Measurements from ENCODE around the gene TTLL1. TPM values are rescaled to one million over a fixed set of nuclear protein-coding genes. Genes with fewer than 3 reads are reported as not detected.

The TTLL1 gene
- total RNA-seq, 1 donor from 2014 or later, result 9.4 TPM

- no peak overlapping the region for H3K4me3 ChIP-seq
- H3K9me3 ChIP-seq (ENCODE audit: low read depth), result no peaks in the 10 kb centered on the region
- H3K4me1 ChIP-seq, result peaks cover 23% of the 10 kb centered on the region
- peaks cover 22% of the 10 kb centered on the region for H4K20me1 ChIP-seq (ENCODE audit: low read depth)
- no peak for TF ChIP-seq CTCF (IDR thresholded peaks at IDR 0.05)
- no peak for TF ChIP-seq EZH2 (IDR thresholded peaks at IDR 0.05)
- TF ChIP-seq EZH2phosphoT487 (IDR thresholded peaks at IDR 0.05), result no peak
- H2AFZ ChIP-seq (replicated peaks), result no peak overlapping the region
- no peak for DNase-seq (ENCODE audit: low spot score)
- no peaks in the 10 kb centered on the region for H3K9me3 Mint-ChIP-seq
- peaks cover 40% of the 10 kb centered on the region for H3K27me3 Mint-ChIP-seq (ENCODE audit: insufficient read depth, low read depth)
- peaks cover 23% of the 10 kb centered on the region for H3K4me1 Mint-ChIP-seq
- no peak overlapping the region for H3K4me2 ChIP-seq
- no peaks in the 10 kb centered on the region for H3K36me3 ChIP-seq
- peaks cover 2% of the 10 kb centered on the region for H3K36me3 Mint-ChIP-seq
- H3K27ac Mint-ChIP-seq, result no peak overlapping the region
- H3K4me3 Mint-ChIP-seq, result peak overlapping the region; percentile 58
- H3K79me2 ChIP-seq (ENCODE audit: low read depth), result no peaks in the 10 kb centered on the region
- H3K27ac ChIP-seq, result no peak overlapping the region
- peaks cover 34% of the 10 kb centered on the region for H3F3A ChIP-seq (ENCODE audit: low read depth)
- peaks cover 73% of the 10 kb centered on the region for H3K27me3 ChIP-seq
- no peak overlapping the region for H3K9ac ChIP-seq
Measured at GRCh38 chr22:43113526-43114251, 24.5 kb upstream of the TTLL1 start.

GRCh38 chr22:43110927-43111623 is 21.9 kb upstream of the TTLL1 start:
- H3K9ac ChIP-seq, result no peak overlapping the region
- Mint-ChIP-seq H3K27me3 (ENCODE audit: insufficient read depth, low read depth) (peaks cover 47% of the 10 kb centered on the region), H3K4me1 (peaks cover 19% of the 10 kb centered on the region), H3K9me3 (no peaks in the 10 kb centered on the region), H3K36me3 (no peaks in the 10 kb centered on the region), H3K27ac (no peak overlapping the region), H3K4me3 (peak overlapping the region; percentile 82)
- H3K36me3 ChIP-seq, result no peaks in the 10 kb centered on the region
- H3K4me2 ChIP-seq, result peak overlapping the region; percentile 91
- H2AFZ ChIP-seq (replicated peaks), result peak overlapping the region; percentile 76
- TF ChIP-seq EZH2 (IDR thresholded peaks at IDR 0.05) (peak; percentile 84), EZH2phosphoT487 (IDR thresholded peaks at IDR 0.05) (no peak), CTCF (IDR thresholded peaks at IDR 0.05) (no peak)
- no peaks in the 10 kb centered on the region for H3K79me2 ChIP-seq (ENCODE audit: low read depth)
- peaks cover 79% of the 10 kb centered on the region for H3K27me3 ChIP-seq
- peaks cover 22% of the 10 kb centered on the region for H4K20me1 ChIP-seq (ENCODE audit: low read depth)
- H3K4me3 ChIP-seq, result peak overlapping the region; percentile 57
- H3K9me3 ChIP-seq (ENCODE audit: low read depth), result no peaks in the 10 kb centered on the region
- peak; percentile 58 for DNase-seq (ENCODE audit: low spot score)
- H3K27ac ChIP-seq, result no peak overlapping the region
- H3K4me1 ChIP-seq, result peaks cover 16% of the 10 kb centered on the region
- peaks cover 36% of the 10 kb centered on the region for H3F3A ChIP-seq (ENCODE audit: low read depth)

GRCh38 chr22:43110444-43110926 is 21.3 kb upstream of the TTLL1 start, which contains the start of gene BIK:
TSS of gene BIK (plus strand) at chr22:43110750. CDS start at chr22:43124023, 13,273 bp downstream.
- Histone ChIP-seq H3K4me2 (peak within 1 kb of the TSS; percentile 91), H3K36me3 (no peaks in the 10 kb centered on the region), H3K4me3 (peak within 1 kb of the TSS; percentile 57), H4K20me1 (ENCODE audit: low read depth) (peaks cover 22% of the 10 kb centered on the region), H2AFZ (replicated peaks) (peak within 1 kb of the TSS; percentile 76), H3K27me3 (peaks cover 76% of the 10 kb centered on the region), H3K79me2 (ENCODE audit: low read depth) (no peaks in the 10 kb centered on the region), H3K27ac (no peak within 1 kb of the TSS), H3K9ac (no peak within 1 kb of the TSS), H3K9me3 (ENCODE audit: low read depth) (no peaks in the 10 kb centered on the region), H3K4me1 (peaks cover 16% of the 10 kb centered on the region), H3F3A (ENCODE audit: low read depth) (peaks cover 36% of the 10 kb centered on the region)
- Mint-ChIP-seq H3K4me1 (peaks cover 19% of the 10 kb centered on the region), H3K9me3 (no peaks in the 10 kb centered on the region), H3K4me3 (peak within 1 kb of the TSS; percentile 84), H3K27ac (no peak within 1 kb of the TSS), H3K36me3 (no peaks in the 10 kb centered on the region), H3K27me3 (ENCODE audit: insufficient read depth, low read depth) (peaks cover 45% of the 10 kb centered on the region)
- DNase-seq (ENCODE audit: low spot score), result peak; percentile 85
- TF ChIP-seq CTCF (IDR thresholded peaks at IDR 0.05) (no peak), EZH2phosphoT487 (IDR thresholded peaks at IDR 0.05) (no peak), EZH2 (IDR thresholded peaks at IDR 0.05) (no peak)

All from neural progenitor cell (in vitro differentiated cells).